GM19240 (cell line): ENCODE results near the gene TRAF5.
"Not testable (repeated sequence)": the region's sequence is repeated elsewhere in the genome, so short reads cannot be mapped to it uniquely, and the experiment has no call there.

ENCODE experiments used
- DNase-seq: peaks from one replicate; pipeline ENCODE4 v3.0.0; 2011; ENCODE audit warnings: low spot score; ENCODE audit not compliant: insufficient read length

The TRAF5 gene, protein sequence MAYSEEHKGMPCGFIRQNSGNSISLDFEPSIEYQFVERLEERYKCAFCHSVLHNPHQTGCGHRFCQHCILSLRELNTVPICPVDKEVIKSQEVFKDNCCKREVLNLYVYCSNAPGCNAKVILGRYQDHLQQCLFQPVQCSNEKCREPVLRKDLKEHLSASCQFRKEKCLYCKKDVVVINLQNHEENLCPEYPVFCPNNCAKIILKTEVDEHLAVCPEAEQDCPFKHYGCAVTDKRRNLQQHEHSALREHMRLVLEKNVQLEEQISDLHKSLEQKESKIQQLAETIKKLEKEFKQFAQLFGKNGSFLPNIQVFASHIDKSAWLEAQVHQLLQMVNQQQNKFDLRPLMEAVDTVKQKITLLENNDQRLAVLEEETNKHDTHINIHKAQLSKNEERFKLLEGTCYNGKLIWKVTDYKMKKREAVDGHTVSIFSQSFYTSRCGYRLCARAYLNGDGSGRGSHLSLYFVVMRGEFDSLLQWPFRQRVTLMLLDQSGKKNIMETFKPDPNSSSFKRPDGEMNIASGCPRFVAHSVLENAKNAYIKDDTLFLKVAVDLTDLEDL

DNA sequence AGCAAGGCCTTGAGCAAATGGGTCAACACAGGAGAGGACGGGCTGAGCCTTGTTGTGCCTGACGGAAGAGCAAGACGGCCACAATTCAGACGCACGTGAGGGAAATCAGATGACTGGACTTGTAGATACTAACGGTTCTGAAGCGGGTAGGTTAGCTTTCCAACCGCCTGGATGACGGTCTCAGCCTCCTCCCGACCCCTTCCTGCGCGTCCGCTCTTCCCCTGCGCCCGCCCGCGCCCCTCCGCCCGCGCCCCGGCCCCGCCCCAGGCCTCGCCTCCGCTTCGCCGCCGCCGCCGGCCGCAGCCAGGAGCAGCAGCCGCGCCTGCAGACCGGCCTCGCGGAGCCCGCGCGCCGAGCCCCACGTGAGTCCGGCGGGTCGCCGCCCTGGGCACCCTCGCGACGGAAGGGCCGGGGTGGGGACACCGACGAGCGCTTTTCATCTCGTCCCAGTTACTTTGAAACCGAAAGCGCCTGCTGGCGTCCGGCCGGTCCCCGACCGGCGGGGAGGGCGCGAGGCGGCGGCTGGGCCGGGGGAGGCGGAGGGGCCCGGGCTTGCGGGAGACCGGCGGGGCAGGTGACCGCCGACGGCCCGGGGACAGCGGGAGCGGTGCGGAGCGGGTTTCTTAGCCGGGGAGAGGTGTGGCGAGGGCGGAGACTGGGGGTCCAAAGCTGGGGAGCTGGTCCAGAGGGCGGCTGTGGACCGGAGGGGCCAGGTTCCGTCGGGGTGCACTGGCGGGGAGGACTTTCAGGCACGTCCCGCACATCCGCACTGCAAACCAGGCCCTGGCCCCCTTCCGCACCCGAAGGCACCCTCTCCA, at the start of gene TRAF5:
Gene TRAF5 (plus strand): TSS at position 306 of the 818 bp plus-strand sequence. CDS start 26,407 bp downstream, outside the sequence.
- no peak for DNase-seq

DNA sequence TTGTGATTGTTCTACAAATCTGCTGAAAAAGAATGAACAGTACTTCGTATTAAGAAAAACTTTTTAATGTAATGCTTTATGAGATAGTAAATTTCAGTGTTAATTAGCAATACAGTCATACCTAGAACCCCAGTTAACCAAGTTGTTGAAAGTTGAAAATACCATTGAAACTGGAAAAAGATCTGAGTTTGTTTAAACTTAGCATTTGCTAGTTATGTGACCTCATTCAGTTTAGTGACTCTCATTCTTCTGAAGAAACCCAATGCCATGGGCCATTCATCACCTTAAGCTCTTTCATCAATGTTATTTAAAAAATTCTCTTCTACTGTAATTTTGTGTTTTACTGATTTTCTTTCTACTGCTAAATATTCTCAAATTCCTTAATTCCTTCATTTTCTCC, 47.3 kb upstream of the TRAF5 start:
- no peak for DNase-seq

DNA sequence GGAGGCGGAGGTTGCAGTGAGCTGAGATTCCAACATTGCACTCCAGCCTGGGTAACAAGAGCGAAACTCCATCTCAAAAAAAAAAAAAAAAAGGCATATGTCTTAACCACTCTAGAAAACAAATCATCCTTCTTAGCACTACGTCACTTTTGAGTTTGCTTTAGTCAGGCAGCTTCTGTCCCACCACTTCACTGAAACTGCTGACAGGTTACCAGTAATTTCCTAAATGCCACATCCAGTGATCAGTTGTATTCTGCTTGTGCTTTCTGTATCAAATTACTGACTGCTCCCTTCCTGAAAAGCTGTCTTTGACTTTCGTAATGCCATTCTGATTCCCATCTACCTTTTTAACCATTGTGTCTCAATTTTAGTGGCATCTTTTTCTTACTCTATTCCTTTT, 45.7 kb upstream of the TRAF5 start:
- no peak for DNase-seq

DNA sequence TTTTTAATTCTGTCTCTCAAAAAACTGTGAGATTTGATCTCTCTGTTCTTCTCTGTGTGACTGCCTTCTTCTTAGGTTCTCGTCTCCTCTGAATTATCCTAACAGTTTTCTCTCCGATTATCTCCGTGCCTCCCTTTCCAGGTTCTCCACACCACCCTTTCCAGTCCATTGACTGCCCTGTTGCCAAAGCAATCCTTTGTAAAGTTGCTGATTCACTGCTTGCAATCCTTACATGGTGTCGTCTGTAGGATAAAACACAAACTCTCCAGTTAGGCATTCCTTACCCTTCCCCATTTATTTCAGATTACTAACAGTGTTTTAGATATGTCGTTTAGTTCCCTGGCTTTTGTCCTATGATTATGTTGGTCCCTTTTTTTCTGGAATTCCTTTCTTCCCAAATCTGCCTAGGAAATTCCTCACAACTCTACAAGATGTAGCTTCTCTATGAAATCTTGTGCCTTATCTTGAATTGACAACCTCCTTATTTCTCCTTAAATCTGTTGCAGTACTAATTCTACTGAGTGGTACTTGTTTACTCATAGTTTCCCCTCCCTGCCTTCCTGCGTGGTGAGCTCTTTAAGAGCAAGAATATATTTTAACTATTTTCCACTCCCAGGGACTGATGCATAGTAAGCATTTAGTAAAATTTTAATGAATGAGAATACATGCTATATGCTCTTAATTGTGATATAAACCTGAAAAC, 45.2 kb upstream of the TRAF5 start:
- DNase-seq: no peak

DNA sequence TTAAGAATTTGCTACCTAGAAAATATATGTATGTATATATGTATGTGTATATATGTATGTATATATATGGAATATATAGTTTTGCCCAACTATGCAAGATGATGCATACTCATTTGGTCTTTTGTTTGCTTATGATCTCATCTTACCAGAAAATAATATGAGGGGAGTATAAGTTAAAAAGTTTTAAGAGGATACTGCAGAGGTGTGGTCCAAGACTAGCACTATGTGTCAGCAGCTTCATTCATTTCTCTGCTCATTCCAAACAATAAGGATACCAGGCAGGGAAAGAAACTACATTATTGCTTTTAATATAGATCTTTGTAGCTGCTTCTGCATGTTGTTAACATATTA, 44.6 kb upstream of the TRAF5 start:
- DNase-seq: no peak

DNA sequence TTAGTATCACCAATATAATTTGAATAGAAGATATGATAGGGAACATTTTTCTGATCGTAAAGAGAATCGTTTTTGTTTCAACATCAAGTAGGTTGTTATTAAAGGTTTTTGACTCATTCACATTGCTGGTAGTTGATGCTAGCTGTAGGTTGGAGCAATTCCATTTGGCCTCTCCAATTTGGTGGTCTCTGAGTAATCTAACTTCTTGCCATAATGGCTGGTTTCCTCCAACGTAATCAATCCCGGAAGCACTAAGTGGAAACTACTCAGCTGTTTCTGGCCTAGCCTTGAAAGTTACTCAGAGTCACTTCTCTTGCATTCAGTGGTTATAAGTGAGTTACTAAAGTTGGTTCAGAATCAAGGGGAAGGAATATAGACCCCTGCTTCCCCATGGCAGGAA, 41.4 kb upstream of the TRAF5 start:
- no peak for DNase-seq

DNA sequence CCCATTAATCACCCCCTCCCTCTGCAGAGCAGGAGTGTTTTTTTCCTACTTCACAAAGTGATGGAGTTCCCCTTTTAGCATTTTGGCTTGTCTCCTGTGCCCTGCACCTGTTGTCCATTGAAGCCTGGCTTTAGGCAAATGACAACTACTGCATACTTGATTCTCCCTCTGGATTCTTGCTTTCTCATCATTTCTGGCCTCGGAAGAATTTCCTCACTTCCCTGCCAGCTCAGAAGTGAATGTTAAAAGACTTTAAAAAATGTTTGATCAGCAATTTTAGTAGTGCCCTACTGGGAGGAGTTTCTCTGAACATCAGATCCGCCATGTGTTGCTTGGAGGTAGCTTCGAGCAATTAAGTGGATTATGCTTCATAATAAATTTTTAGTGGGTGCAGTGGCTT, 39.4 kb upstream of the TRAF5 start:
- DNase-seq: no peak

DNA sequence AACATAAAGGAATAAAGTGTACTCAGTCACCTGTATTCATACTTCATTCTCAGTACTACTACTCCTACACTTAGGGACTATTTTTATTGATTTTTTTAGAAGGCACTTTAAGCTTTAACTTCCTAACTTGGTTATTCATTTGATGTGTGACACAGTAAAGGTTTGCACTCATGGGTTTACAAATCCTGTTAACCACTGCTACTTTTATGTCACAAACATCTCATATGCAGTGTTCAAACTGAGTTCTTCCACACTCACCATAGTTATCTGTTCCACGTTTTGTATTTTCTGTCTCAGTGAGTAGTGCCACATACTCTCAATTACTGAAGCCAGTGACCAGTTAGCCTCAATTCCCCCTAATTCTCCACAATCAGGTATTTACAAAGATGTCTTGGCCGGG, 34.2 kb upstream of the TRAF5 start:
- no peak for DNase-seq

DNA sequence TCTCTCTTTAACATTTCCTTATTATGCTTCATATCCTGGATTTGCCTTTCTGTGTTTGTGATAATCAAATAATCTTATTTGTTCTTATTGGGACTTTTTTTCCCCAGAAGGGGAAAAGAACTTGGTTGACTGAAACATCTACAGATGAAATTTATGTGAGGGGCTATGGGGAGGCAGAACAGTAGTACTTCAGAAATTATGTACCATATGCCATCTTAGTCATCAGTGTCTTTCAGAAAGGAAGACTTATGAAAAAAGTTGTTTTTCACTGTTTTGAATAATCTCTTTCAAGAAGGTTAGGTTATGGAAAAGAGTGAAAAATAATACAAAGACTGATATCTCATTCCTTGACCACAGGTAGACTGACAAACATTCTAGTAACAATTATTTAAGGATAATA, 30.2 kb upstream of the TRAF5 start:
- DNase-seq: no peak

DNA sequence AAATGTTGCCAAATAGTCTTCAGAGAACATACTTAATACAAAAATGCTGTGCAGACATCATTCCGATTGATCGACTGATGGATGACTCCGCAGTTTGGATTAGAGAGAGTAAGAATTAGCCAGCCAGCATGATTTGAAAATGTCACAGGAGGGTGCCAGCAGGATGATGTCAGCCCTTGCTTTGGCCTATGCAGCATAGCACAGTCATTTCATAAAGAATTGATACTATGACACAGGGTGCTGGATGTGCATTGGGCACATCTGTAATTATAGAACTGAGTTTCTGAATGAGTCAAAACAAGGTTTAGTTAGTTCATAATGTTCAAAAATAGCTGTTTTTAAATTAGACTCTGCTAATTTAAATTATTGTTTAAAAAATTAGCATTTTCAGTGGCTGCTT, 21.6 kb upstream of the TRAF5 start:
- peak; percentile 24 for DNase-seq

DNA sequence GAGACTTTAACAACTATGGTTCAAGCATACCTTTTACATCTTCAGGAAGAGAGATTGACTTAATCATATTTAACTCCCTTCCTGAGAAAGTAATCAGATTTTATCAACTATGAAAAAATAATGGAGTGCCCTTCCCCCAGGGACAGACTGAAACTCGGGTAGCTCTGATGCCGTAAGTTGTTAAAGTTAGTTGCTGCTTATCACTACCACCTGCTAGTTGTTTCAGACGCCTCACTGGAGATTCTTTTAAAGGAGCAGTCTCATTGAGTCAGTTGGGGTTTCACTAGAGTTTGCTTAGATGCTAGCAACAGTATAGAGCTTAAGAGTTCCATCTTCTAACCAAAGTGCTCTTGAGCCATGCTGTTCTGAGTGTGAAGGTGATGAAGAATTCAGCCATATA, 17.0 kb upstream of the TRAF5 start:
- DNase-seq: no peak

DNA sequence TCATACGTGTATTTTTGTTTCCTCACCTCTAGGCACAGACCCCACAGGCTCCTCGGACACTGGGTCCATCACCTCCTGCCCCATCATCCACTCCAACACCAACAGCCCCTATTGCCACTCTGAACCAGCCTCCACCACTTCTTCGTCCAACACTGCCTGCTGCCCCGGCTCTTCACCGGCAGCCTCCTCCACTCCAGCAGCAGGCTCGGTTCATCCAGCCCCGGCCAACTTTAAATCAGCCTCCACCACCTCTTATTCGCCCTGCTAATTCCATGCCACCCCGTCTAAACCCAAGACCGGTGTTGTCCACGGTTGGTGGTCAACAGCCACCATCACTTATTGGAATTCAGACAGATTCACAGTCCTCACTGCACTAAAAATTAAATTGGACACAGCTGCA, 13.2 kb upstream of the TRAF5 start:
- no peak for DNase-seq

DNA sequence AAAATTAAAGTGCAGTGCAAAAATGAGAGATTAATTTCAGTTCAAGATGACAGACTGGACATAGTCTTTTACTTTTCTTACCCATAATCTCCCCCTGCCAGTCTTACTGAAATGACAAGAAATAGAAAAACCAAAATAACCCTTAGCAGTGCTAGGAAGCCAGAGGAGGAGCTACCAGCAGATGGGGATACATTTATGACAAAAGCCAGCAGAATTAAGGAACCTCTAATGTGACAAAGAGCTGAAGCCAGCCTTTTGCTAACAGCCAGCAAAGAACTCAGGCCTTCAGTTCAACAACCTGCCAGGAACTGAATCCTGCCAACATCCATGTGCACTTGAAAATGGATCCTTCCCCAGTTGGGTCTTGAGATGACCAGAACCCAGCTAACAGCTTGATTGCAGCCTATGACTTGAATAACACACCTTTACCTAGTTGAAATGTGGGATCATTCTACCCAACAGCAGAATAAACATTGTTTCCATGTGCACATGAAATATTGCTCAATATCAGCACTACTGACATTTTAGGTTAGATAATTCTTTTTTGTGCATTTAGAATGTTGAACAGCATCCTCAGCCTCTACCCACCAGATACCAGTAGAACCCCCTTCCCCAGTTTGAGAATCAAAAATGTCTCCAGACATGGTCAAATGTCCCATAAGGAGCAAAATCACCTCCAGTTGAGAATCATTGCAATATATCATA, 7.9 kb upstream of the TRAF5 start:
- DNase-seq: no peak

DNA sequence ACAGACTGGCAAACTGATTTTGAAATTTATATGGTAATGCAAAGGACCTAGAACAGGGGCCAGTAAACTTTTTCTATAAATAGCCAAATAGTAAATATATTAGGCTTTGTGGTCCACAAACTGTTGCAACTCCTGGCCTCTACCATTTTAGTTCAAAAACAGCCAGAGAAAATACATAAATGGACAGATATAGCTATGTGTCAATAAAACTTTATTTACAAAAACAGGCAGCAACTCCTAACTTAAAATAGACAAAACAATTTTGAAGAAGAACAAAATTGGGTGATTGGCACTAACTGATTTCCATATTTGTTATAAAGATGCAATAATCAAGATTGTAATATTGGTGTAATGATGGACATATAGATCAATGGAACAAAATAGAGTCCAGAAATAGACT, 6.7 kb upstream of the TRAF5 start:
- no peak for DNase-seq

DNA sequence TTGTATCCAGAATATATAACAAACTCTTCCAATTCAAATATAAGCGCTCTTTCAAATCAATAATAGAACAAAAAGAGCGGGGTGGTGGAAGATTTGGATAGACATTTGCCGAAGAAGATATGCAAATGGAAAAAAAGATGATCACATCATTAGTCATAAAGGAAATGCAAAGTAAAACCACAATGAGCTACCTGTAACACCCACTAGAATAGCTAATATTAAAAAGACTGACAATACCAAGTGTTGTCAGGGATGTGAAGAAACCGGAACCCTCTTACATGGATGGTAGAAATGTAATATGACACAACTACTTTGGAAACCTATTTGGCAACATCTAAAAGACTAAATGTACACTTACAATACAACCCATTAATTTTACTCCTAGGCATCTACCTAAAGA, 5.7 kb upstream of the TRAF5 start:
- no peak for DNase-seq

DNA sequence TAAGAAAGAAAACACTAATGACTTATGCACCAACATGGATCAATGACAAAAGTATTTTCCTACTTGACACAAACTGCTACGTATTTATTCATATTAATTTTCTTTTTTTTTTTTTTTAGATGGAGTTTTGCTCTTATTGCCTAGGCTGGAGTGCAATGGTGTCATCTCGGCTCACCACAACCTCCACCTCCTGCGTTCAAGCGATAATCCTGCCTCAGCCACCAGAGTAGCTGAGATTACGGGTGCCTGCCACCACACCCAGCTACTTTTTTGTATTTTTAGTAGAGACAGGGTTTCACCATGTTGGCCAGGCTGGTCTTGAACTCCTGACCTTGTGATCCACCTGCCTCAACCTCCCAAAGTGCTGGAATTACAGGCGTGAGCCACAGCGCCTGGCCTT, 5.0 kb upstream of the TRAF5 start:
- not testable (repeated sequence) for DNase-seq

DNA sequence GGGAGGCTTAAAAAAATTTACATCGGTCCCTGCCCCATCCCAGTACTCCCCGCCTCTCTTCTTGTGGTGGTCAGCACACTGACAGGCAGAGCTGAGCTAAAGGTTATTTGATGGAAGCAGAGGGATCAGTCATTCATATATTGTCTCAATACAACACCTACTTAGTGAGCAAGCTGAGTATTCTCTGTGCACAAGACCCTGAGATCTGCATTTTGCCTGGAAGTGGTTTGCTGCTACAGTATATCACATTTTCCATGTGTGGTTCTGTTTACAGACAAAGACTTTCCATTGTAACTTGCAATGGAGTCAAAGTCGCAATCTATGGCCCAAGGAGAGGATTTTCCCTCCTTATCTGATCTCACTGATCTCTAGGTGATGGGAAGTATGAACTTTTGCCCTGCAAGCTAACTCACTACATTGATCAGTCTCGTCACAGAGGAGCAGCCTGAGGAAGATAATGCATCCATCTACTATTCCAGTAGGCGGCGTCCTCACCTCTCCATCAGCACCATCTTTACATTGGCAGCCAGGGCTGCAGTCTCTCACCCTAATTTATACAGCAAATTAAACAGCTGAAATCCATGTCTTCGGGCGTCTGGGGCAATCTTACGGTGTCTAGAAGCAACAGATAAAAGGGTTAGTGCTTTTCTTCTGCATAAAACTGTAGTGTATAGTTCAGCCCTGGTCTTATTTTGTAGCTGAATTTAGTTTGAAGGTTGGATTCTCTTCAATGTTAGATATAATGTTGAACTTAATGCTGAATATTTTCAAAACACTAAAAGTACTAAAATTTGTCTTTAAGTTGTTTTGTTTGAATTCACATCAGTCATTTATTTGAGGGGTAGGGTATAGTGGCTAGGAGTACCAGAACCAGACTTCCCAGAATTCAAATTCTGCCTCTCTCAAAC, 3.2 kb upstream of the TRAF5 start:
- DNase-seq: no peak

DNA sequence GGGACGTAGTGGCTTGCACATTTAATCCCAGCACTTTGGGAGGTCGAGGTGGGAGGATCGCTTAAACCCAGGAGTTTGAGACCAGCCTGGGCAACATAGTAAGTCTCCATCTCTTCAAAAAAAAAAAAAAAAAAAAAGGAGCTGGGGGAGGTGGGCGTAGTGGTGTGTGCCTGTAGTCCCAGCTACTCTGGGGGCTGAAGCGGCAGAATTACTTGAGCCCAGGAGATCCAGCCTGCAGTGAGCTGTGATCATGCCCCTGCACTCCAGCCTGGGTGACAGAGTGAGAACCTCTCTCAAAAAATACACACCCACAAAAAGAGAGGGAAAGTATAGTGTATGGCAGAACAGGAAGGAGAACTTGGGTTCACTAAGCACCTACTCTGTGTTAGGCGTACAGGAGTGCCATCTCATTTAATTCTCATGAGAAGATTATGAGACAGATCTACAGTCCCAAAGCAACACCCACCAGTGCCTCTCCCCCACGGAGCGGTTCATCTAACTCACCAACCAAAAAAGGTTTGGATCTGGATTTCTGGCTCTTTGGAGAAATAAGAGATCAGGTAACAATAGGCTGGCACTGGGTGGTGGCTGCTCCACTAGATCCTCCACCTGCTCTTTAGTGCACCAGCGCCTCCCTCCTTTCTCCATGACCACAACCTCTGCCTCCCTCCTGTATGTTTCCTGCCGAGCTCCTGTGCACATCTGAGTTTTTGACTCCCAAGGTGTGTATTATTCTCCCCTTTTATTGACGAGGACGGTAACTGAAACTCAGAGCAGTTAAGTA, 1.4 kb upstream of the TRAF5 start:
- no peak for DNase-seq

DNA sequence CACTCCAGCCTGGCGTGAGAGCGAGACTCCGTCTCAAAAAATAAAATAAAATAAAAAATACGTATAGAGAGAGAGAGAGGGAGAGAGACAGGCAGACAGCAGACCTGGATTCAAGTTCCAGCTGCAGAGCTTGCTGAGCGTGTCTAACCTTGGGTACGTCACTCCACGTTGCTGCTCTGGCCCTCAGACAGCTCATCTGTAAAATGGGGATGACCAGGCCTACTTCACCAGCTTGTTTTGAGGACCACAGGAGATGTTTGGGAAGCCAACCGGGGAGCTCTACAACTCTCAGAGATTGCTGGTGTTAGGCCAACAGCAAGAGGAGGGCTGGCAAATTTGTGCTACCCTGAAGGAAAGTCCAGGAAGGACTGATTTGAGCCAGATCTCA, 499 bp upstream of the TRAF5 start:
- no peak for DNase-seq
